ENCODE measurements around the gene NAIF1. TPM values are rescaled to one million over a fixed set of nuclear protein-coding genes. Genes with fewer than 3 reads are reported as not detected.

Gene NAIF1
- total RNA-seq, 1 experiment from 2014 or later = 12.4 TPM

DNA sequence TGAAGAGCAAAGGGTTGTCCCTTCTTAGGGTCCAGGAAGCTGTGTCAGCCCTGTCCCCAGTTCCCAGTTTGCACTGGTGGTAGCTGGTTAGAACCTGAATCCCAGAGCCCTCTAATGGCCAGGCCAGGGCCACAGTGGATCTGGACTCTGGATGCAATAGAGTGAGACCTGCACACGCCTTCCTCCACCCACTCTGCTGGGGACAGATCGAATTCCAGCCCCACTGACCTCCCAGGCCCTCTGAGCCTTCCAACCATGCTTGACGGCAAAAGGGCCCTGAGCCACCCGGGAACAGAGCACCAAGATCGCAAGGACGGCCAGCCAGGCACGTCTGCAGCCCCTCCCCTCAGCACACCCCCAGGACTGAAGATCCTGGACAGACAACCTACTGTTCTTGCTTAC, 23.7 kb downstream of the NAIF1 start (continued):
- TF ChIP-seq NR3C1 (CRISPR knock-in tag; conservative IDR thresholded peaks at IDR 0.05; ENCODE audit: low read depth) (no peak), ESRRA (CRISPR knock-in tag; IDR thresholded peaks at IDR 0.05; ENCODE audit: borderline replicate concordance) (no peak), IRF2 (CRISPR knock-in tag; IDR thresholded peaks at IDR 0.05; ENCODE audit: borderline replicate concordance, low read depth) (no peak), ATF1 (CRISPR knock-in tag; IDR thresholded peaks at IDR 0.05) (no peak)
- TF ChIP-seq, protein P1, sequence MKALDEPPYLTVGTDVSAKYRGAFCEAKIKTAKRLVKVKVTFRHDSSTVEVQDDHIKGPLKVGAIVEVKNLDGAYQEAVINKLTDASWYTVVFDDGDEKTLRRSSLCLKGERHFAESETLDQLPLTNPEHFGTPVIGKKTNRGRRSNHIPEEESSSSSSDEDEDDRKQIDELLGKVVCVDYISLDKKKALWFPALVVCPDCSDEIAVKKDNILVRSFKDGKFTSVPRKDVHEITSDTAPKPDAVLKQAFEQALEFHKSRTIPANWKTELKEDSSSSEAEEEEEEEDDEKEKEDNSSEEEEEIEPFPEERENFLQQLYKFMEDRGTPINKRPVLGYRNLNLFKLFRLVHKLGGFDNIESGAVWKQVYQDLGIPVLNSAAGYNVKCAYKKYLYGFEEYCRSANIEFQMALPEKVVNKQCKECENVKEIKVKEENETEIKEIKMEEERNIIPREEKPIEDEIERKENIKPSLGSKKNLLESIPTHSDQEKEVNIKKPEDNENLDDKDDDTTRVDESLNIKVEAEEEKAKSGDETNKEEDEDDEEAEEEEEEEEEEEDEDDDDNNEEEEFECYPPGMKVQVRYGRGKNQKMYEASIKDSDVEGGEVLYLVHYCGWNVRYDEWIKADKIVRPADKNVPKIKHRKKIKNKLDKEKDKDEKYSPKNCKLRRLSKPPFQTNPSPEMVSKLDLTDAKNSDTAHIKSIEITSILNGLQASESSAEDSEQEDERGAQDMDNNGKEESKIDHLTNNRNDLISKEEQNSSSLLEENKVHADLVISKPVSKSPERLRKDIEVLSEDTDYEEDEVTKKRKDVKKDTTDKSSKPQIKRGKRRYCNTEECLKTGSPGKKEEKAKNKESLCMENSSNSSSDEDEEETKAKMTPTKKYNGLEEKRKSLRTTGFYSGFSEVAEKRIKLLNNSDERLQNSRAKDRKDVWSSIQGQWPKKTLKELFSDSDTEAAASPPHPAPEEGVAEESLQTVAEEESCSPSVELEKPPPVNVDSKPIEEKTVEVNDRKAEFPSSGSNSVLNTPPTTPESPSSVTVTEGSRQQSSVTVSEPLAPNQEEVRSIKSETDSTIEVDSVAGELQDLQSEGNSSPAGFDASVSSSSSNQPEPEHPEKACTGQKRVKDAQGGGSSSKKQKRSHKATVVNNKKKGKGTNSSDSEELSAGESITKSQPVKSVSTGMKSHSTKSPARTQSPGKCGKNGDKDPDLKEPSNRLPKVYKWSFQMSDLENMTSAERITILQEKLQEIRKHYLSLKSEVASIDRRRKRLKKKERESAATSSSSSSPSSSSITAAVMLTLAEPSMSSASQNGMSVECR (CRISPR knock-in tag; IDR thresholded peaks at IDR 0.05; ENCODE audit: borderline replicate concordance) = no peak
- TF ChIP-seq, protein P2, sequence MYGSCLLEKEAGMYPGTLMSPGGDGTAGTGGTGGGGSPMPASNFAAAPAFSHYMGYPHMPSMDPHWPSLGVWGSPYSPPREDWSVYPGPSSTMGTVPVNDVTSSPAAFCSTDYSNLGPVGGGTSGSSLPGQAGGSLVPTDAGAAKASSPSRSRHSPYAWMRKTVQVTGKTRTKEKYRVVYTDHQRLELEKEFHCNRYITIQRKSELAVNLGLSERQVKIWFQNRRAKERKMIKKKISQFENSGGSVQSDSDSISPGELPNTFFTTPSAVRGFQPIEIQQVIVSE (CRISPR knock-in tag; IDR thresholded peaks at IDR 0.05; ENCODE audit: borderline replicate concordance) = no peak
- TF ChIP-seq, protein P3, sequence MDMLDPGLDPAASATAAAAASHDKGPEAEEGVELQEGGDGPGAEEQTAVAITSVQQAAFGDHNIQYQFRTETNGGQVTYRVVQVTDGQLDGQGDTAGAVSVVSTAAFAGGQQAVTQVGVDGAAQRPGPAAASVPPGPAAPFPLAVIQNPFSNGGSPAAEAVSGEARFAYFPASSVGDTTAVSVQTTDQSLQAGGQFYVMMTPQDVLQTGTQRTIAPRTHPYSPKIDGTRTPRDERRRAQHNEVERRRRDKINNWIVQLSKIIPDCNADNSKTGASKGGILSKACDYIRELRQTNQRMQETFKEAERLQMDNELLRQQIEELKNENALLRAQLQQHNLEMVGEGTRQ (CRISPR knock-in tag; IDR thresholded peaks at IDR 0.05) = no peak

DNA sequence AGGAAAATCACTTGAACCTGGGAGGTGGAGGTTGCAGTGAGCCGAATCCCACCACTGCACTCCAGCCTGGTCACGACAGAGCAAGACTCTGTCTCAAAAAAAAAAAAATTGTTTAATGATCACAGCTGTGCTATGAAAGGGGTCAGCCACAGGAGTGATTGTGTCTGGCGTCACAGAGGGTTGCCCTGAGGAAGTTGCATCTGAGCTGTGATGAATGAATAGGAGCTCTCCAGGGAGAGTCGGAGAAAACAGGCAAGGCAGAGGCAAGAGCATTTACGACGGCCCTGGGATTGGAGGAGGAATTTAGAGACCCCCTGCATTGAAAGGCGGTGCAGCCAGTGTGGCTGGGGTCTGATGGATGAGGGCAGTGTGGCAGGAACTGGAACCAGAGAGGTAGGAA, 25.1 kb downstream of the NAIF1 start:
- POLR2A ChIA-PET = interaction anchor here (1.9 kb wide), 1 partner anchor 25 kb away, joined by 5 read pairs; the partner anchor contains the start of genes NAIF1 and SLC25A25
- no peaks in the 10 kb centered on the region for H3K36me3 Mint-ChIP-seq
- H3K9me3 Mint-ChIP-seq = no peaks in the 10 kb centered on the region
- ATAC-seq (no peak), DNase-seq (ENCODE audit: low spot score) (no peak)
- CTCF ChIA-PET = interaction anchor here (0.6 to 2.9 kb wide), 3 partner anchors 76 to 99 kb away, joined by 3 to 13 read pairs (median 5); no protein-coding TSS in a partner anchor
- peaks cover 6% of the 10 kb centered on the region for H3K4me1 Mint-ChIP-seq
- peak overlapping the region; percentile 6 for H3K27ac Mint-ChIP-seq
- H3K27me3 Mint-ChIP-seq (ENCODE audit: low read depth) = peaks cover 2% of the 10 kb centered on the region; the same call in 1 of the 2 replicates
- no peak overlapping the region for H3K4me3 Mint-ChIP-seq
- TF ChIP-seq NR1H2 (CRISPR knock-in tag; IDR thresholded peaks at IDR 0.05) = no peak
- TF ChIP-seq SOX15 (CRISPR knock-in tag; IDR thresholded peaks at IDR 0.05) = no peak
- TF ChIP-seq, protein P4, sequence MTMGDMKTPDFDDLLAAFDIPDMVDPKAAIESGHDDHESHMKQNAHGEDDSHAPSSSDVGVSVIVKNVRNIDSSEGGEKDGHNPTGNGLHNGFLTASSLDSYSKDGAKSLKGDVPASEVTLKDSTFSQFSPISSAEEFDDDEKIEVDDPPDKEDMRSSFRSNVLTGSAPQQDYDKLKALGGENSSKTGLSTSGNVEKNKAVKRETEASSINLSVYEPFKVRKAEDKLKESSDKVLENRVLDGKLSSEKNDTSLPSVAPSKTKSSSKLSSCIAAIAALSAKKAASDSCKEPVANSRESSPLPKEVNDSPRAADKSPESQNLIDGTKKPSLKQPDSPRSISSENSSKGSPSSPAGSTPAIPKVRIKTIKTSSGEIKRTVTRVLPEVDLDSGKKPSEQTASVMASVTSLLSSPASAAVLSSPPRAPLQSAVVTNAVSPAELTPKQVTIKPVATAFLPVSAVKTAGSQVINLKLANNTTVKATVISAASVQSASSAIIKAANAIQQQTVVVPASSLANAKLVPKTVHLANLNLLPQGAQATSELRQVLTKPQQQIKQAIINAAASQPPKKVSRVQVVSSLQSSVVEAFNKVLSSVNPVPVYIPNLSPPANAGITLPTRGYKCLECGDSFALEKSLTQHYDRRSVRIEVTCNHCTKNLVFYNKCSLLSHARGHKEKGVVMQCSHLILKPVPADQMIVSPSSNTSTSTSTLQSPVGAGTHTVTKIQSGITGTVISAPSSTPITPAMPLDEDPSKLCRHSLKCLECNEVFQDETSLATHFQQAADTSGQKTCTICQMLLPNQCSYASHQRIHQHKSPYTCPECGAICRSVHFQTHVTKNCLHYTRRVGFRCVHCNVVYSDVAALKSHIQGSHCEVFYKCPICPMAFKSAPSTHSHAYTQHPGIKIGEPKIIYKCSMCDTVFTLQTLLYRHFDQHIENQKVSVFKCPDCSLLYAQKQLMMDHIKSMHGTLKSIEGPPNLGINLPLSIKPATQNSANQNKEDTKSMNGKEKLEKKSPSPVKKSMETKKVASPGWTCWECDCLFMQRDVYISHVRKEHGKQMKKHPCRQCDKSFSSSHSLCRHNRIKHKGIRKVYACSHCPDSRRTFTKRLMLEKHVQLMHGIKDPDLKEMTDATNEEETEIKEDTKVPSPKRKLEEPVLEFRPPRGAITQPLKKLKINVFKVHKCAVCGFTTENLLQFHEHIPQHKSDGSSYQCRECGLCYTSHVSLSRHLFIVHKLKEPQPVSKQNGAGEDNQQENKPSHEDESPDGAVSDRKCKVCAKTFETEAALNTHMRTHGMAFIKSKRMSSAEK (CRISPR knock-in tag; IDR thresholded peaks at IDR 0.05; ENCODE audit: borderline replicate concordance) = no peak
- TF ChIP-seq, protein P5, sequence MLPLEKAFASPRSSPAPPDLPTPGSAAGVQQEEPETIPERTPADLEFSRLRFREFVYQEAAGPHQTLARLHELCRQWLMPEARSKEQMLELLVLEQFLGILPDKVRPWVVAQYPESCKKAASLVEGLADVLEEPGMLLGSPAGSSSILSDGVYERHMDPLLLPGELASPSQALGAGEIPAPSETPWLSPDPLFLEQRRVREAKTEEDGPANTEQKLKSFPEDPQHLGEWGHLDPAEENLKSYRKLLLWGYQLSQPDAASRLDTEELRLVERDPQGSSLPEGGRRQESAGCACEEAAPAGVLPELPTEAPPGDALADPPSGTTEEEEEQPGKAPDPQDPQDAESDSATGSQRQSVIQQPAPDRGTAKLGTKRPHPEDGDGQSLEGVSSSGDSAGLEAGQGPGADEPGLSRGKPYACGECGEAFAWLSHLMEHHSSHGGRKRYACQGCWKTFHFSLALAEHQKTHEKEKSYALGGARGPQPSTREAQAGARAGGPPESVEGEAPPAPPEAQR (CRISPR knock-in tag; IDR thresholded peaks at IDR 0.05) = no peak
- TF ChIP-seq, protein P6, sequence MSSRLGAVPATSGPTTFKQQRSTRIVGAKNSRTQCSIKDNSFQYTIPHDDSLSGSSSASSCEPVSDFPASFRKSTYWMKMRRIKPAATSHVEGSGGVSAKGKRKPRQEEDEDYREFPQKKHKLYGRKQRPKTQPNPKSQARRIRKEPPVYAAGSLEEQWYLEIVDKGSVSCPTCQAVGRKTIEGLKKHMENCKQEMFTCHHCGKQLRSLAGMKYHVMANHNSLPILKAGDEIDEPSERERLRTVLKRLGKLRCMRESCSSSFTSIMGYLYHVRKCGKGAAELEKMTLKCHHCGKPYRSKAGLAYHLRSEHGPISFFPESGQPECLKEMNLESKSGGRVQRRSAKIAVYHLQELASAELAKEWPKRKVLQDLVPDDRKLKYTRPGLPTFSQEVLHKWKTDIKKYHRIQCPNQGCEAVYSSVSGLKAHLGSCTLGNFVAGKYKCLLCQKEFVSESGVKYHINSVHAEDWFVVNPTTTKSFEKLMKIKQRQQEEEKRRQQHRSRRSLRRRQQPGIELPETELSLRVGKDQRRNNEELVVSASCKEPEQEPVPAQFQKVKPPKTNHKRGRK (CRISPR knock-in tag; IDR thresholded peaks at IDR 0.05; ENCODE audit: borderline replicate concordance) = no peak
- no peak for TF ChIP-seq ZNF396 (CRISPR knock-in tag; IDR thresholded peaks at IDR 0.05; ENCODE audit: borderline replicate concordance)
- TF ChIP-seq, protein P7, sequence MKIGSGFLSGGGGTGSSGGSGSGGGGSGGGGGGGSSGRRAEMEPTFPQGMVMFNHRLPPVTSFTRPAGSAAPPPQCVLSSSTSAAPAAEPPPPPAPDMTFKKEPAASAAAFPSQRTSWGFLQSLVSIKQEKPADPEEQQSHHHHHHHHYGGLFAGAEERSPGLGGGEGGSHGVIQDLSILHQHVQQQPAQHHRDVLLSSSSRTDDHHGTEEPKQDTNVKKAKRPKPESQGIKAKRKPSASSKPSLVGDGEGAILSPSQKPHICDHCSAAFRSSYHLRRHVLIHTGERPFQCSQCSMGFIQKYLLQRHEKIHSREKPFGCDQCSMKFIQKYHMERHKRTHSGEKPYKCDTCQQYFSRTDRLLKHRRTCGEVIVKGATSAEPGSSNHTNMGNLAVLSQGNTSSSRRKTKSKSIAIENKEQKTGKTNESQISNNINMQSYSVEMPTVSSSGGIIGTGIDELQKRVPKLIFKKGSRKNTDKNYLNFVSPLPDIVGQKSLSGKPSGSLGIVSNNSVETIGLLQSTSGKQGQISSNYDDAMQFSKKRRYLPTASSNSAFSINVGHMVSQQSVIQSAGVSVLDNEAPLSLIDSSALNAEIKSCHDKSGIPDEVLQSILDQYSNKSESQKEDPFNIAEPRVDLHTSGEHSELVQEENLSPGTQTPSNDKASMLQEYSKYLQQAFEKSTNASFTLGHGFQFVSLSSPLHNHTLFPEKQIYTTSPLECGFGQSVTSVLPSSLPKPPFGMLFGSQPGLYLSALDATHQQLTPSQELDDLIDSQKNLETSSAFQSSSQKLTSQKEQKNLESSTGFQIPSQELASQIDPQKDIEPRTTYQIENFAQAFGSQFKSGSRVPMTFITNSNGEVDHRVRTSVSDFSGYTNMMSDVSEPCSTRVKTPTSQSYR (CRISPR knock-in tag; IDR thresholded peaks at IDR 0.05) = no peak
- TF ChIP-seq, protein P2 (CRISPR knock-in tag; IDR thresholded peaks at IDR 0.05; ENCODE audit: borderline replicate concordance) = no peak
- no peak for TF ChIP-seq ZNF423 (CRISPR knock-in tag; IDR thresholded peaks at IDR 0.05)
- TF ChIP-seq ETV6 (CRISPR knock-in tag; IDR thresholded peaks at IDR 0.05) = no peak
- no peak for TF ChIP-seq FOXK1 (CRISPR knock-in tag; IDR thresholded peaks at IDR 0.05)
